Natural killer cell (primary cell): ENCODE measurements around the gene MACF1. TPM values are rescaled to one million over a fixed set of nuclear protein-coding genes. Genes with fewer than 3 reads are reported as not detected.

ENCODE experiments used
- ATAC-seq, 3 donors: fragments of 150-1000 bp in 2 of 3; fragments of 200-7000 bp in 1 of 3; cut with Tn5 transposase; 1 replicate in 1 of 3; 2 replicates in 2 of 3; pipeline ENCODE4 v1.10.0; 2021; ENCODE audit warnings: mild to moderate bottlenecking in 2 of 3, moderate library complexity in 2 of 3
- DNase-seq, 2 donors: peaks; one replicate each; pipeline versions ENCODE4 v3.0.0 to v3.0.0-alpha.2; 2013 to 2021; ENCODE audit warnings: mixed read lengths in 1 of 2
- H3K27ac ChIP-seq: one replicate; pipeline ENCODE4 v1.5.1; 2013; ENCODE audit warnings: mild to moderate bottlenecking, low read length
- H3K27me3 ChIP-seq: one replicate; pipeline ENCODE4 v1.6.1; 2013; ENCODE audit warnings: low read length; ENCODE audit not compliant: control insufficient read depth, insufficient read depth
- H3K36me3 ChIP-seq: one replicate; pipeline ENCODE4 v1.6.1; 2013; ENCODE audit warnings: low read length; ENCODE audit not compliant: control insufficient read depth, insufficient read depth
- H3K4me1 ChIP-seq: one replicate; pipeline ENCODE4 v1.6.1; 2013; ENCODE audit warnings: low read length; ENCODE audit not compliant: control insufficient read depth, insufficient read depth
- H3K4me3 ChIP-seq: one replicate; pipeline ENCODE4 v1.5.1; 2013; ENCODE audit warnings: low read length
- H3K9me3 ChIP-seq: one replicate; pipeline ENCODE4 v1.6.1; 2013; ENCODE audit warnings: low read length; ENCODE audit not compliant: control insufficient read depth, insufficient read depth
- H3K27ac Mint-ChIP-seq, 2 donors: one replicate each; pipeline ENCODE4 v1.8.0; 2022; ENCODE audit warnings: mild to moderate bottlenecking in 2 of 2, mixed read lengths in 2 of 2, moderate library complexity in 1 of 2
- H3K27me3 Mint-ChIP-seq, 2 donors: one replicate each; pipeline ENCODE4 v1.8.0; 2022; ENCODE audit warnings: low read depth in 2 of 2, mixed read lengths in 2 of 2
- H3K36me3 Mint-ChIP-seq: one replicate; pipeline ENCODE4 v1.8.0; 2022; ENCODE audit warnings: mixed read lengths
- H3K4me1 Mint-ChIP-seq, 2 donors: one replicate each; pipeline ENCODE4 v1.8.0; 2022; ENCODE audit warnings: mixed read lengths in 2 of 2
- H3K4me3 Mint-ChIP-seq: one replicate; pipeline ENCODE4 v1.8.0; 2022; ENCODE audit warnings: mild to moderate bottlenecking, moderate library complexity, mixed read lengths
- H3K9me3 Mint-ChIP-seq, 2 donors: one replicate each; pipeline ENCODE4 v1.8.0; 2022; ENCODE audit warnings: mixed read lengths in 2 of 2
- WGBS: methylation state at CpG from one replicate; pipeline ENCODE4 v1.1.7; 2013; ENCODE audit warnings: missing lambda C conversion rate; ENCODE audit not compliant: insufficient coverage; 5-methylcytosine and 5-hydroxymethylcytosine counted together
- intact Hi-C: fragments of 100-400 bp; cut with micrococcal nuclease; formaldehyde crosslinking; loops from one replicate; pipeline ENCODE4 v1.14.2; 2022
- total RNA-seq, 4 donors: library from RNA; stranded (reverse); fragments of 120-200 nt in 1 of 4; gene quantifications; one replicate each; pipeline versions ENCODE4 v1.2.3 to v1.2.4, GENCODE V29; 2013 to 2022
- TF ChIP-seq, protein P1 (sequence below): fragments of 200-600 bp; IDR thresholded peaks from one replicate; pipeline ENCODE4 v1.8.0; 2022; ENCODE audit warnings: antibody characterized with exemption

MACF1 gene
- total RNA-seq, 3 donors from 2014 or later (not counting 1 experiment from before 2014, with no cell fraction given), result 752 to 811 (median 752) TPM

DNA sequence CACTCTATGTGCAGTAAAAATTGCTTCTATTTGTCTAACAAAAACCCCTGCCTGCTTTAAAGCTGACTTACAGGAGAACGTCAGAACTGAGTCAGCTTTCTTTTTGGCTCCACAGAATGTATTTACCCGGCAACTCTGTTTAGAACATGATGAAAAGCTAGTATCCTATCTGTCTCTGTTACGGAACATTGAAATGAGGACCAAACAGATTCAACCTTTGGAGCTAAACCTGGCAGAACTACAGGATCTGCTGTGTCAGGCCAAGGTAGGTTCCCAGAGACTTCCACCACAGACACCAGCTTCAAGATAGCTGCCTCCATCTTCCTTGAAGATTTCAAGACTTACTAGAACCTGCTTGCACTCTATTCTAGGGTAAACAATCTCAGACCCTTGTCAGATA is 132.6 kb downstream of the MACF1 start:
- peaks cover 29% of the 10 kb centered on the region for H3K36me3 Mint-ChIP-seq
- intact Hi-C loops, result no loop called here
- no peaks in the 10 kb centered on the region for H3K27me3 ChIP-seq
- DNase-seq, result no peak
- no peak overlapping the region for H3K27ac ChIP-seq
- H3K4me3 Mint-ChIP-seq, result no peak overlapping the region
- H3K4me1 ChIP-seq, result peaks cover 7% of the 10 kb centered on the region
- H3K36me3 ChIP-seq, result peaks cover 86% of the 10 kb centered on the region
- TF ChIP-seq, protein P1, sequence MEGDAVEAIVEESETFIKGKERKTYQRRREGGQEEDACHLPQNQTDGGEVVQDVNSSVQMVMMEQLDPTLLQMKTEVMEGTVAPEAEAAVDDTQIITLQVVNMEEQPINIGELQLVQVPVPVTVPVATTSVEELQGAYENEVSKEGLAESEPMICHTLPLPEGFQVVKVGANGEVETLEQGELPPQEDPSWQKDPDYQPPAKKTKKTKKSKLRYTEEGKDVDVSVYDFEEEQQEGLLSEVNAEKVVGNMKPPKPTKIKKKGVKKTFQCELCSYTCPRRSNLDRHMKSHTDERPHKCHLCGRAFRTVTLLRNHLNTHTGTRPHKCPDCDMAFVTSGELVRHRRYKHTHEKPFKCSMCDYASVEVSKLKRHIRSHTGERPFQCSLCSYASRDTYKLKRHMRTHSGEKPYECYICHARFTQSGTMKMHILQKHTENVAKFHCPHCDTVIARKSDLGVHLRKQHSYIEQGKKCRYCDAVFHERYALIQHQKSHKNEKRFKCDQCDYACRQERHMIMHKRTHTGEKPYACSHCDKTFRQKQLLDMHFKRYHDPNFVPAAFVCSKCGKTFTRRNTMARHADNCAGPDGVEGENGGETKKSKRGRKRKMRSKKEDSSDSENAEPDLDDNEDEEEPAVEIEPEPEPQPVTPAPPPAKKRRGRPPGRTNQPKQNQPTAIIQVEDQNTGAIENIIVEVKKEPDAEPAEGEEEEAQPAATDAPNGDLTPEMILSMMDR, result no peak
- H3K9me3 Mint-ChIP-seq, result no peaks in the 10 kb centered on the region
- H3K4me3 ChIP-seq, result no peak overlapping the region
- no peaks in the 10 kb centered on the region for H3K9me3 ChIP-seq
- no peak for ATAC-seq
- H3K27me3 Mint-ChIP-seq, result no peaks in the 10 kb centered on the region
- peaks cover 44 to 45% of the 10 kb centered on the region in 2 donors for H3K4me1 Mint-ChIP-seq
- WGBS, result 95% methylated on average over 3 of the region's 3 CpGs
- peak overlapping the region in 1 of 2 donors; percentile 38 for H3K27ac Mint-ChIP-seq

- peak overlapping the region; percentile 22 to 46 for H3K27ac Mint-ChIP-seq
- peaks cover 80% of the 10 kb centered on the region for H3K36me3 ChIP-seq
- peaks cover 5 to 7% of the 10 kb centered on the region in 2 donors for H3K4me1 Mint-ChIP-seq
- H3K27ac ChIP-seq, result no peak overlapping the region
- no peaks in the 10 kb centered on the region for H3K4me1 ChIP-seq
- no peaks in the 10 kb centered on the region for H3K27me3 ChIP-seq
- H3K4me3 ChIP-seq, result no peak overlapping the region
- no peak overlapping the region for H3K4me3 Mint-ChIP-seq
- no peaks in the 10 kb centered on the region for H3K27me3 Mint-ChIP-seq
- 100% methylated on average over 3 of the region's 3 CpGs for whole genome bisulfite sequencing
- H3K36me3 Mint-ChIP-seq, result peaks cover 20% of the 10 kb centered on the region
- no peaks in the 10 kb centered on the region for H3K9me3 ChIP-seq
- ATAC-seq (no peak), DNase-seq (no peak)
- intact Hi-C loops, result no loop called here
- no peaks in the 10 kb centered on the region for H3K9me3 Mint-ChIP-seq
- TF ChIP-seq, protein P1, result no peak
Observed at GRCh38 chr1:39342776-39343175, 138.3 kb downstream of the MACF1 start.

DNA sequence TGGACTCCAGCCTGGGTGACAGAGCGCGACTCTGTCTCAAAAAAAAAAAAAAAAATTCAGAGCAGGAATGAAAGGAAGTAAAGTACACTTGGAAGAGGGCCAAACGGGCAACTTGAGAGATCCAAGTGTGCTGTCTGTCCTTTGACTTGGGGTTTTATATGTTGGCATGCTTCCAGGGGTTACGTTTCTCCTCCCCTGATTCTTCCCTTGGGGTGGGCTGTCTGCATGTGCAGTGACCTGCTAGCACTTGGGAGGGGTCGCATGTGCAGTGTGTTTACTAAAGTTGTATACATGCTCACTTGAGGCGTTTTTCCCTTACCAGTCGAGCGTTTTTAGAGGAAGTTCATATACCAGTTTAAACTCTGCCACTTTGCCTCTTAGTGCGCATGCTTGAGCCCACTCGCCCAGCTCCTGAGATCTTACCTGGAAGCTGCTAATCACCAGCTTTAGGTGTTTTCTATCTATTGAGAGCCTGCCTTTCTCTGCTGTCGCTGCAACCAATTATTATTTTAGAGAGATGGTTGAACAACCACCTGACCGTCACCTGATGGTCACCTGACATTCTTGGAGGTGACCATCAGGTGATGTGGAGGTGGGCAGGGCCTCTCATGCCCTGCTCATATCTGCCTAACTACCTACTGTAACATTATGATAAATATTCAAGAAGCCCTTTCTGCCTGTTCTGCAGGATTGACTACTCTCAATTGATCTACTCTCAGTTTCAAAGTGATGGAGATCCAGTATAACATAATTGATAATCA is 140.1 kb downstream of the MACF1 start:
- no peak overlapping the region for H3K4me3 ChIP-seq
- WGBS, result 91% methylated on average over 12 of the region's 12 CpGs
- no peaks in the 10 kb centered on the region for H3K9me3 ChIP-seq
- intact Hi-C loops, result no loop called here
- Mint-ChIP-seq H3K27ac (peak overlapping the region in 1 of 2 donors; percentile 29), H3K4me1 (peaks cover 1 to 5% of the 10 kb centered on the region in 2 donors), H3K9me3 (no peaks in the 10 kb centered on the region), H3K27me3 (no peaks in the 10 kb centered on the region), H3K36me3 (peaks cover 22% of the 10 kb centered on the region), H3K4me3 (no peak overlapping the region)
- DNase-seq (no peak), ATAC-seq (no peak)
- no peaks in the 10 kb centered on the region for H3K27me3 ChIP-seq
- H3K4me1 ChIP-seq, result no peaks in the 10 kb centered on the region
- TF ChIP-seq, protein P1, result no peak
- peaks cover 80% of the 10 kb centered on the region for H3K36me3 ChIP-seq
- no peak overlapping the region for H3K27ac ChIP-seq
